Endothelial cell of umbilical vein (primary cell): ENCODE data around the gene C11orf65.

Source experiments
- EZH2 ChIP-seq: IDR thresholded peaks from 2 replicates; pipeline ENCODE4 v1.6.1; 2012; ENCODE audit warnings: borderline replicate concordance, low read depth, mild to moderate bottlenecking, moderate library complexity, low read length, inconsistent platforms; ENCODE audit not compliant: severe bottlenecking
- MYC ChIP-seq: IDR thresholded peaks from one replicate; pipeline ENCODE4 v1.6.1; 2011; ENCODE audit warnings: mild to moderate bottlenecking, low read depth, low read length
- POLR2A ChIP-seq: IDR thresholded peaks from 2 replicates; pipeline ENCODE4 v1.6.1; 2012; ENCODE audit warnings: low read depth, mild to moderate bottlenecking, control low read depth, low read length
- POLR2AphosphoS5 ChIP-seq: IDR thresholded peaks from 2 replicates; pipeline ENCODE4 v1.6.1; 2012; ENCODE audit warnings: low read depth, mild to moderate bottlenecking, control low read depth, low read length, moderate library complexity; ENCODE audit not compliant: insufficient read depth
- TF ChIP-seq, protein P1 (sequence below), 2 donors: IDR thresholded peaks; 1 replicate in 1 of 2; 2 replicates in 1 of 2; pipeline ENCODE4 v1.5.1; 2011; ENCODE audit warnings: low read length in 2 of 2, mild to moderate bottlenecking in 2 of 2, moderate library complexity in 2 of 2, control low read depth in 1 of 2, inconsistent platforms in 1 of 2, low read depth in 1 of 2; ENCODE audit not compliant: insufficient read depth in 1 of 2; ENCODE audit errors: extremely low read depth in 1 of 2

DNA sequence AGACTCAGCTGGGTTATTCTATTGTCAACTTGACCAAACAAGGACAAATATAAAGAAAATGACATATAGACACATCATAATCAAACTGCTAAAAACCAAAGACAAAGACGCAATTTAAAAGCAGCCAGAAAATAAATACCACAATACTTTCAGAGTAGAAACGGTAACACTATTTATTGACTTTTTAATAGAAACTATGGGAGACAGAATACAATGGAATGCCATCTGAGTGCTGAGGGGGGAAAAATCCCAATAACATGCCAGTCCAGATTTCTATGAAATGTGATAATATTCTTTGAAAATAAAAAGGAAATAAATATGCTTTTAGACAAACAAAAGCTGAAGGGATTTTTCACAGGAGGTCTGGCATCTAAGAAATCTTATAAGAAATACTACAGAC, 30.7 kb downstream of the C11orf65 start:
- TF ChIP-seq, protein P1, sequence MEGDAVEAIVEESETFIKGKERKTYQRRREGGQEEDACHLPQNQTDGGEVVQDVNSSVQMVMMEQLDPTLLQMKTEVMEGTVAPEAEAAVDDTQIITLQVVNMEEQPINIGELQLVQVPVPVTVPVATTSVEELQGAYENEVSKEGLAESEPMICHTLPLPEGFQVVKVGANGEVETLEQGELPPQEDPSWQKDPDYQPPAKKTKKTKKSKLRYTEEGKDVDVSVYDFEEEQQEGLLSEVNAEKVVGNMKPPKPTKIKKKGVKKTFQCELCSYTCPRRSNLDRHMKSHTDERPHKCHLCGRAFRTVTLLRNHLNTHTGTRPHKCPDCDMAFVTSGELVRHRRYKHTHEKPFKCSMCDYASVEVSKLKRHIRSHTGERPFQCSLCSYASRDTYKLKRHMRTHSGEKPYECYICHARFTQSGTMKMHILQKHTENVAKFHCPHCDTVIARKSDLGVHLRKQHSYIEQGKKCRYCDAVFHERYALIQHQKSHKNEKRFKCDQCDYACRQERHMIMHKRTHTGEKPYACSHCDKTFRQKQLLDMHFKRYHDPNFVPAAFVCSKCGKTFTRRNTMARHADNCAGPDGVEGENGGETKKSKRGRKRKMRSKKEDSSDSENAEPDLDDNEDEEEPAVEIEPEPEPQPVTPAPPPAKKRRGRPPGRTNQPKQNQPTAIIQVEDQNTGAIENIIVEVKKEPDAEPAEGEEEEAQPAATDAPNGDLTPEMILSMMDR (IDR thresholded peaks at IDR 0.05; ENCODE audit: extremely low read depth in 1 of 2, insufficient read depth in 1 of 2, low read depth in 1 of 2, low read length in 2 of 2), result no peak
- TF ChIP-seq POLR2A (no peak), POLR2AphosphoS5 (no peak), EZH2 (no peak), MYC (no peak)
